Subcutaneous adipose tissue (tissue), 4 donors: ENCODE data around the gene WNT9A. TPM values are rescaled to one million over a fixed set of nuclear protein-coding genes. Genes with fewer than 3 reads are reported as not detected.

ENCODE experiments used
- total RNA-seq, 4 donors: library from RNA; depleted of rRNA; stranded (reverse); fragments of >200 nt; gene quantifications; one replicate each; pipeline ENCODE4 v1.1.0, GENCODE V29; 2016
- TF ChIP-seq, protein P1 (sequence below): fragments of 450-650 bp; IDR thresholded peaks from one replicate; pipeline ENCODE4 v1.5.1; 2016; ENCODE audit warnings: low read depth, mild to moderate bottlenecking, control low read depth, antibody characterized with exemption, moderate library complexity

Gene WNT9A
- total RNA-seq, 4 donors from 2014 or later = 0.17 to 0.88 (median 0.57) TPM; not detected in 1

DNA sequence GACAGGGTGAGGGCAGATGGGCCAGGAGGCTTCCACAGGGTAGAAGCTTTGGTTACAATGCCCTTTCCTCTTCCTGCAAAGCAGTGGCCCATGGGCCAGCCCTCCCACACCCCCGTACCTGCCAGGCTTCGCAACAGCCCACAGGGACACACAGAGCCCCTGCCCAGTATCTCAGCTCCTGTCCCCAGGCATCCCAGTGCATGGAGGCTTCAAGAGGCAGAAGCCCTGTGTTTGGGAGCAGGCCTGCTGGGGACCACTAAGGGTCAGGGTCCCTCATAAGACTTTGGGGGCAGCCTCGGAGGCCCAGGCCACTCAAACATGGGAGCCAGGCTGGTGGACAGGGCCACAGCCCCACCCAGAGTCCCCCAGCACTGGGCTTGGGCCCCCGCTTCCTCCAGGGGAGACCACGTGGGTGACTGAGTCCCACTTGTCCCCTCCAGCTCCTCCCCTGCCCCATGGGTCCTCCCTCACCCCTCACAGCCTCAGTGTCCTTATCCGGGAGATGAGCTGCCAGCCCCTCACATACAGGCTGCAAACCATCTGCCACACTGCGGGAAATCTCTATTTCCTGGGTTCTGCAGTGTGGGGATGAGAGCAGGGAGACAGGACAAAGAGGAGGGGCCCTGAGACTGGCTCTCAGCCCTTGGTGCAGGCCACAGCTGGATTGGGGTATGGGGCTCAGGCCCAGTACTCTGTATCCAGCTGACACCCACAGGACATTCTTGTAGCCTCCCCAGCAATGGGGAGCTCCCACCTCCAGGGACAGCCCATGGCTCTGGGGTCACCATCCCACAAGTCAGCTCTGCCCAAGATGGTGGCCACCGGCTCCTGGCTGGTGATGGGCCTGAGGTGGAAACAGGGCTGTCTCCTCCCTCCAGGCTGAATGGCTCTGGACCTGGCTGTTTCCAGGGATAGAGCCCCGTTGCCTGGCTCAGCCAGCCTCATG lies 50.7 kb downstream of the WNT9A start:
- TF ChIP-seq, protein P1, sequence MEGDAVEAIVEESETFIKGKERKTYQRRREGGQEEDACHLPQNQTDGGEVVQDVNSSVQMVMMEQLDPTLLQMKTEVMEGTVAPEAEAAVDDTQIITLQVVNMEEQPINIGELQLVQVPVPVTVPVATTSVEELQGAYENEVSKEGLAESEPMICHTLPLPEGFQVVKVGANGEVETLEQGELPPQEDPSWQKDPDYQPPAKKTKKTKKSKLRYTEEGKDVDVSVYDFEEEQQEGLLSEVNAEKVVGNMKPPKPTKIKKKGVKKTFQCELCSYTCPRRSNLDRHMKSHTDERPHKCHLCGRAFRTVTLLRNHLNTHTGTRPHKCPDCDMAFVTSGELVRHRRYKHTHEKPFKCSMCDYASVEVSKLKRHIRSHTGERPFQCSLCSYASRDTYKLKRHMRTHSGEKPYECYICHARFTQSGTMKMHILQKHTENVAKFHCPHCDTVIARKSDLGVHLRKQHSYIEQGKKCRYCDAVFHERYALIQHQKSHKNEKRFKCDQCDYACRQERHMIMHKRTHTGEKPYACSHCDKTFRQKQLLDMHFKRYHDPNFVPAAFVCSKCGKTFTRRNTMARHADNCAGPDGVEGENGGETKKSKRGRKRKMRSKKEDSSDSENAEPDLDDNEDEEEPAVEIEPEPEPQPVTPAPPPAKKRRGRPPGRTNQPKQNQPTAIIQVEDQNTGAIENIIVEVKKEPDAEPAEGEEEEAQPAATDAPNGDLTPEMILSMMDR = no peak

DNA sequence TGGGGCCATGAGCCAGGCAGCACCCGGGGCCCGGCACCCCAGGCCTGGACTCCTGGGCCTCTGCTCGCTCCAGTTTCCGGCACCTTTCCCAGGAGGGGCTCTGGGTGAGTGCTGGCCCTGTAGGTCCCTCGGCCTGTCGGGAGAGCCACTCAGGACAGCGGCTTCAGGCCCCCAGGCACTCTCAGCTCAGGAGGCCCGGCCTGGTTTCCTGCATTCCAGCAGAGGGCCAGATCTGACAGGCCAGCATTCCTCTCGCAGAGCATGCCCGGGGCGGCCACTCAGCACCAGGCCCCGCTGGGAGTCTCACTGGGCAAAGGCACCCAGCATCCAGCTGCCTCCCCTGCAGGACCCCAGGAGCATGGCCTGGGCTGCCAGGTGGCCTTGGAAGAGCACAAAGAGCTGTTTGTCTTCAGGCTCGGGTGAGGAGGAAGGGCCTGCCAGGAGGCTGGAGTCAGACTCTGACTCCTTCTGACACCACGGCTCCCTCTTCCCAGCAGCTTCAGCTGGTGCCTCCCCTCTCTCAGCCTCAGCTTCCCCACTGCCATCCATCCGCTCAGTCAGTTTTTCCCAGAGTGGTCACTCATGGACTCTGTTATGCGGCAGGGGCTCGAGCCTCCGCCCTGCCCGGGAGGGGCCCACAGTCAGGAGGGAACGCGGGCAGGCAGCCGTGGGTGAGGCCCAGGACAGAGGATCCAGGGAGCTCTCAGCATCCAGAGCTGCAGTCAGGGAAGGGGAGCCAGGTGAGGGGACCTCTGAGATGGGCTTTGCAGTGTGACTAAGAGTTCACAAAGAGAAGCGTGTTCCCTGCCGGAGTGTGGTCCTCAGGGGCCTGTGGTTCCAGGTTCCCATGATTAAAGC lies 51.7 kb downstream of the WNT9A start:
- TF ChIP-seq, protein P1 = no peak

DNA sequence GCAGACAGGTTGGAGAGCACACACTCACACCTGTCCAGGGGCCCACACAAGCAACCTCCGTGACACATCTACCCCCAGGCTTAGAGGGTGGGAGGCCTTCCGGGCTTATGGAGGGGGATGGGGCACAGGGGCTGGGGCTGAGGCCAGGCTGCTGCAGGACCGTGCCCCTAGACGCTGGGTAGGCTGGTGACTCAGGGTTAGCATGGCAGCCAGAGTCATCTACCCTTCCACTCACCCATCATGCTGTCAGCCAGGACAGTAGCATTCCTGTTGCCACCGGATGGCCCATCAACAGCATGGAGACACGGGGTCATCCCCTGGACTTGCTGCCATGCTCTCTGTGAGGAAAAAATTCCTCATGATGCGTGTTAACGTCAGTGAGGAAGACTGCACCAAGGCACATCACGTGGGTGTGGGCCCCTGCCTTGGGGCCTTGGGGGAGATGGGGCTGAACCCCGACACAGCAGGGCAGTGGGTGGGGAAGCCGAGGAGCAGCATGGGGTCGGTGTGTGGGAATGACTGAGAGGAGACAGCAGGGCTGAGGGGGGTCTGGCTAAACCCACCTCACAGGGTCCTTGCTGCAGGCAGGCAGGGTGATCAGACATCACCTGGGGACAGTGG lies 52.8 kb downstream of the WNT9A start:
- TF ChIP-seq, protein P1 = no peak

DNA sequence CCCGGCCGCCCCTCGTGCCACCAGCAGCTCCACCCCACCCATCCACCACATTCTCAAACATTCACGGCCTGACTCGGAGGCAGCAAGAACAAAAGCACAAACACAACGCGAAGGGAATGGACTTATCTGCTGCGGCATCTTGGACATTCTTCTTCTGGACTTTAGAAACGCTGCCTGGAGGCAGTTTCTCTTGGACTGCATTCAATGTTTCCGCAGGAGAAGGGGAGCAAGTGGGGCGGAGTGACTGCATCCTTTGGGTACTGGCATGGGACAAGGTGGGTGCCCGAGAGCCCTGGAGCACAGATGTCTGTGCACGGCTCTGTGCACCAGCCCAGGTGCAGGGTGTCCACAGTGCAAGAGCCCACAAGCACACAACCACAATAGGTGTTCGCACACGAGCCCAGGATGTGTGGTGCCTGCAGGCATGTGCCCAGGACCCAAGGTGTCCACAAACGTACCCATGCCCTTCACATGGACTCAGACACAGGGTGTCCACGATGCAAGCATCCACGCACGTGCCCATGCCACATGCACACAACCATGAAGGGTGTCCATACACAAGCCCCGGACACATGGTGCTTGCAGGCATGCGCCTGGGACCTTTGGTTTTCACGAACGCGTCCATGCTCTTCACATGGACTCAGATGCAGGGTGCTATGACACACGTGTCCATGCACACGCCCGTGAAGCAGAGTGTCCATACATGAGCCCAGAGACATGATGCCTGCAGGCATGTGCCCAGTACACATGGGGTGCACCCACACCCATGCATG lies 53.6 kb downstream of the WNT9A start:
- TF ChIP-seq, protein P1 = no peak

DNA sequence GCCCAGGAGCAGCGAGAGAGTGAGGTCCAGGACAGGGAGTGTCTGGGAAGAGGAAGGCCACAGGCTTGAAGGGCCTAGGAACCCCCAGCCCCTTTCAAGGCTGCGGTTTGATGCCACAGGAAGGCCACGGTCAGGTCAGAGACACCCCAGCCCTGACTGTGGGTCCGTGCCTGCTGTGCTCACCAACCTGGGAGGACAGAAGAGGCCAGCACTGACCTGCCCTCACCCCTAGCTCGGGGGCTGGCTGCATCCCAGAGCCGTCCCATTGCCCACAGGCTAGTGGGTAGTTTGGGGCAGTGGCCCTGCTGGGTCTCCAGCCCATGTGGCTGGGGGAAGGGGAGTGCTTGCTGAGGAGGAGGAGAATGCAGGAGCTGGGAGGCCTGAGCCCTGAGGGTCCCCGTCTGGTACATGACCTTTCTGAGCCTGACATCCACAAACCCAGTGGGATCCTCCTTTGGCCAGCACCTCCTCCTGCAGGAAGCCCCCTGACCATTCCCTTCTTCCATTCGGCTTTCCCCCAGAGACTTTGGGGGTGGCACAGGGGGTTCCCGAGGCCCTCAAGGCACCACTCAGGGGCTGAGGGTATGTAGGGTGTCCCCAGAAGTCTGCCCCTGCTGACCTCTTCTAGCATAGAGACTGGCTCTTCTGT lies 54.3 kb downstream of the WNT9A start:
- TF ChIP-seq, protein P1 = no peak

DNA sequence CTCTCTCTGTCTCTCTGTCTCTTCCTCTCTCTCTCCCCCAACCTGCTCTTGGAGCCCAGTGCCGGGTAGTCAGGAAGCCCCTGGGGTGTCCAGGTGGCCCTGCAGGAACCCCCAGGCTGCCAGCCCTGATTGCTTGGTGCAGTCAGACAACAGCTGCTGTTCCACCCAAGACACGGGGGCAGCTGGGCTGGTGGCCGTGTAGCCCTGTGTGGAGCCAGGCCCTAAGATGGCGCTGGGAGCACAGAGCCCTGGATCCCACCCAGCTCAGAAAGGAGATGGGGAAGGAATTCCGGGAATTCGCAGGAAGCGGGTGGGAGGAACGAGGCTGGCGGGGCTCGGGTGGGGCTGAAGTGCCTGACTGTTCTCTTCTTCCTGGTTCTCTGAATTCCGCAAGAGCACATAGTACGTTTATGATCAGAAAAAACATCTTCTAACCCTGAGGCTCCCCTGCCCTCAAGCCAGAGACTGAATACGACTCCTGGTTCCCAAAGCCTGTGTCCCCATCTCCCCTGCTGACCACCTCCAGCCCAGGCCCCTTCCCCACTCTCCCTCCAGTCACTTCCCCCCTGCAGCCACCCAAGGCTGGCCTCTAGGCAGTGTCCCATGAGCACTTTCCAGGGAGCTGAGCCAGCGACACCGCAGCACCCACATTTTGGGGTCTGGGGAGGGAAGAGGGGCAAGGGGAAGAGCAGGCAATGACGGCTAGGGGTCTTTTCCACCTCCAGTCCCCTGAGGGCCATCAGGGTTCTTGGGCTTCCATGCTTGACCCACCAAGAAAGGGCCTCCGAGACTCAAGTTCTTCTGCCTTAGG lies 55.0 kb downstream of the WNT9A start:
- TF ChIP-seq, protein P1 = no peak
